HEK293T (cell line): ENCODE data around the gene CBFA2T3.

Experiments
- BHLHE40 ChIP-seq: fragments of 450-650 bp; IDR thresholded peaks from 2 replicates; pipeline ENCODE4 v1.6.1; 2016; ENCODE audit warnings: mild to moderate bottlenecking, moderate library complexity, borderline replicate concordance
- CTBP1 ChIP-seq: fragments of 450-650 bp; IDR thresholded peaks from 2 replicates; pipeline ENCODE4 v1.6.1; 2016; ENCODE audit warnings: borderline replicate concordance
- ELF4 ChIP-seq: fragments of 450-650 bp; IDR thresholded peaks from 2 replicates; pipeline ENCODE4 v1.6.1; 2017; ENCODE audit warnings: antibody characterized with exemption
- FOXA1 ChIP-seq: fragments of 450-650 bp; IDR thresholded peaks from 2 replicates; pipeline ENCODE4 v1.6.1; 2016; ENCODE audit warnings: mild to moderate bottlenecking
- FOXK2 ChIP-seq: fragments of 450-650 bp; IDR thresholded peaks from 2 replicates; pipeline ENCODE4 v1.6.1; 2016; ENCODE audit warnings: mild to moderate bottlenecking
- FOXM1 ChIP-seq: fragments of 450-650 bp; IDR thresholded peaks from 2 replicates; pipeline ENCODE4 v1.6.1; 2017; ENCODE audit warnings: mild to moderate bottlenecking, borderline replicate concordance
- HDGF ChIP-seq: fragments of 450-650 bp; IDR thresholded peaks from 2 replicates; pipeline ENCODE4 v1.6.1; 2017; ENCODE audit warnings: antibody characterized with exemption, borderline replicate concordance
- SP1 ChIP-seq: fragments of 450-650 bp; IDR thresholded peaks from 2 replicates; pipeline ENCODE4 v1.6.1; 2017
- SUZ12 ChIP-seq: fragments of 450-650 bp; IDR thresholded peaks from 2 replicates; pipeline ENCODE4 v1.6.1; 2016; ENCODE audit warnings: mild to moderate bottlenecking
- TF ChIP-seq, protein P1 (sequence below): fragments of 450-650 bp; IDR thresholded peaks from 2 replicates; pipeline ENCODE4 v1.6.1; 2016

DNA sequence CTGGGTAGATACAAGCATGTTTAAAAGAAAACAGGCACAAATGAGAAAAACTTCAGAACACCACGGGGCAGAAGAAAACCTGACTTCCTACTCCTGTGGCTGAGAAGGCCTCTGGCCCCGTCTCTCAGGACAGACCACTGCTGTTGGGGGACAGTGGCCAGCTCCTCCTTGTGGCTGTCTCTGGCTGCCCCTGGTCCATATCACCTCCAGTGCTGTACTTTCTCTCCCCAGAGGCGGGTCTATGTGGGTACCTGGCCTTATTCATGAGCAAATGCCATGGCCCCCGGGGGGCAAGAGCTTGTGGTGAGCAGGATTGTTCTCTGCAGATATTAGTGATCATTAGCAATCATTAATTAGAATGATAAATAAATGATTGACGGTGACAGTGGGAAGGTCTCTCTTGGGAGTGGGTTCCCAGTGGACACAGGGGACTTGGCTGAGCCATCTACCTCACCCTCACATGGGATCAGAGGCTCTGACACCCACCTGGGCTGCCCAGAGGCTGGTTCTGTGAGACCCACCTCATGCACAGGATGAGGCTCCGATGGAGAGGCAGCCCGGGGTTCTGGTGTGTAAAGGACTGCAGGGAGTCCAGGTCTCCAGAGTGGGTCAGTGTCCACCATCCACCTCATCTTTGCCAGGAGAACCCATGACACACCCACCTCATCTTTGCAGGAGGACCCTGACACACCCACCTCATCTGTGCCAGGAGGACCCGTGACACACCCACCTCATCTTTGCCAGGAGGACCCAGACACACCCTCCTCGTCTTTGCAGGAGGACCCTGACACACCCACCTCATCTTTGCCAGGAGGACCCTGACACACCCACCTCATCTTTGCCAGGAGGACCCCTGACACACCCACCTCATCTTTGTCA is 30.6 kb upstream of the CBFA2T3 start:
- no peak for TF ChIP-seq FOXK2
- no peak for TF ChIP-seq FOXM1
- TF ChIP-seq SP1, result no peak
- TF ChIP-seq BHLHE40, result no peak
- no peak for TF ChIP-seq SUZ12
- TF ChIP-seq, protein P1, sequence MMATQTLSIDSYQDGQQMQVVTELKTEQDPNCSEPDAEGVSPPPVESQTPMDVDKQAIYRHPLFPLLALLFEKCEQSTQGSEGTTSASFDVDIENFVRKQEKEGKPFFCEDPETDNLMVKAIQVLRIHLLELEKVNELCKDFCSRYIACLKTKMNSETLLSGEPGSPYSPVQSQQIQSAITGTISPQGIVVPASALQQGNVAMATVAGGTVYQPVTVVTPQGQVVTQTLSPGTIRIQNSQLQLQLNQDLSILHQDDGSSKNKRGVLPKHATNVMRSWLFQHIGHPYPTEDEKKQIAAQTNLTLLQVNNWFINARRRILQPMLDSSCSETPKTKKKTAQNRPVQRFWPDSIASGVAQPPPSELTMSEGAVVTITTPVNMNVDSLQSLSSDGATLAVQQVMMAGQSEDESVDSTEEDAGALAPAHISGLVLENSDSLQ, result no peak
- no peak for TF ChIP-seq ELF4
- no peak for TF ChIP-seq FOXA1
- no peak for TF ChIP-seq CTBP1
- no peak for TF ChIP-seq HDGF
